Sigmoid colon (tissue), 4 donors: ENCODE measurements around the gene FKBP6.

Experiments
- POLR2A ChIP-seq, 2 donors: fragments of 450-650 bp; IDR thresholded peaks; one replicate each; pipeline ENCODE4 v1.6.1; 2016; ENCODE audit warnings: antibody characterized with exemption in 2 of 2, mild to moderate bottlenecking in 2 of 2, moderate library complexity in 2 of 2
- POLR2AphosphoS5 ChIP-seq, 4 donors: sonication (generic); formaldehyde crosslinking; IDR thresholded peaks; one replicate each; pipeline ENCODE4 v1.6.1; 2017; ENCODE audit warnings: antibody characterized with exemption in 4 of 4
- TF ChIP-seq, protein P1 (sequence below), 4 experiments: fragments of 450-650 bp in 3 of 4; fragments of 200-600 bp in 1 of 4; IDR thresholded peaks; one replicate each; pipeline ENCODE4 v1.5.1; 2016 to 2019; ENCODE audit warnings: antibody characterized with exemption in 4 of 4, mild to moderate bottlenecking in 3 of 4, moderate library complexity in 2 of 4

DNA sequence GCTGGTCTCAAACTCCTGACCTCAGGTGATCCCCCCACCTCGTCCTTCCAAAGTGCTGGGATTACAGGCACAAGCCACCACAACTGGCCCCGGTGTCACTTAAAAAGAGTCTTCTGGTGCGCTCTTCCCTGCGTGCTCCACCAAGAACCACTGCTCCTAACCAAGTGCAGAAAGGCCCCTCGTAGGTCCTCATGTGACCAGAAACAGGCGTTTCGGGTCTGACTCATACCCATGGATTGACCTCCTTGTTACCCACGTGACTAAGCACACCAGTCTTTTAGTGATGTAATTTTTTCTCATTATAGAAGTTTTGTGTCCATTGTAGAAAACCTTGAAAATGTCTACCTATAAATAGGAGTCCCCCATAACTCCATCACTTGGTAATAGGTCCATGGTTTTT lies 13.9 kb downstream of the FKBP6 start:
- TF ChIP-seq, protein P1, sequence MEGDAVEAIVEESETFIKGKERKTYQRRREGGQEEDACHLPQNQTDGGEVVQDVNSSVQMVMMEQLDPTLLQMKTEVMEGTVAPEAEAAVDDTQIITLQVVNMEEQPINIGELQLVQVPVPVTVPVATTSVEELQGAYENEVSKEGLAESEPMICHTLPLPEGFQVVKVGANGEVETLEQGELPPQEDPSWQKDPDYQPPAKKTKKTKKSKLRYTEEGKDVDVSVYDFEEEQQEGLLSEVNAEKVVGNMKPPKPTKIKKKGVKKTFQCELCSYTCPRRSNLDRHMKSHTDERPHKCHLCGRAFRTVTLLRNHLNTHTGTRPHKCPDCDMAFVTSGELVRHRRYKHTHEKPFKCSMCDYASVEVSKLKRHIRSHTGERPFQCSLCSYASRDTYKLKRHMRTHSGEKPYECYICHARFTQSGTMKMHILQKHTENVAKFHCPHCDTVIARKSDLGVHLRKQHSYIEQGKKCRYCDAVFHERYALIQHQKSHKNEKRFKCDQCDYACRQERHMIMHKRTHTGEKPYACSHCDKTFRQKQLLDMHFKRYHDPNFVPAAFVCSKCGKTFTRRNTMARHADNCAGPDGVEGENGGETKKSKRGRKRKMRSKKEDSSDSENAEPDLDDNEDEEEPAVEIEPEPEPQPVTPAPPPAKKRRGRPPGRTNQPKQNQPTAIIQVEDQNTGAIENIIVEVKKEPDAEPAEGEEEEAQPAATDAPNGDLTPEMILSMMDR (IDR thresholded peaks at IDR 0.05): no peak
- TF ChIP-seq POLR2A (IDR thresholded peaks at IDR 0.05): no peak
- TF ChIP-seq POLR2AphosphoS5 (IDR thresholded peaks at IDR 0.05): no peak
